HG03064 (cell line): ENCODE measurements around the gene DNAL4.
A peak's percentile ranks its signal among the peaks of the same experiment; 100 is the strongest.

Source experiments
- ATAC-seq: cut with Tn5 transposase; IDR thresholded peaks from one replicate; pipeline ENCODE4 v1.9.1; 2021; ENCODE audit warnings: low read depth; ENCODE audit not compliant: unreplicated experiment

Gene DNAL4

DNA sequence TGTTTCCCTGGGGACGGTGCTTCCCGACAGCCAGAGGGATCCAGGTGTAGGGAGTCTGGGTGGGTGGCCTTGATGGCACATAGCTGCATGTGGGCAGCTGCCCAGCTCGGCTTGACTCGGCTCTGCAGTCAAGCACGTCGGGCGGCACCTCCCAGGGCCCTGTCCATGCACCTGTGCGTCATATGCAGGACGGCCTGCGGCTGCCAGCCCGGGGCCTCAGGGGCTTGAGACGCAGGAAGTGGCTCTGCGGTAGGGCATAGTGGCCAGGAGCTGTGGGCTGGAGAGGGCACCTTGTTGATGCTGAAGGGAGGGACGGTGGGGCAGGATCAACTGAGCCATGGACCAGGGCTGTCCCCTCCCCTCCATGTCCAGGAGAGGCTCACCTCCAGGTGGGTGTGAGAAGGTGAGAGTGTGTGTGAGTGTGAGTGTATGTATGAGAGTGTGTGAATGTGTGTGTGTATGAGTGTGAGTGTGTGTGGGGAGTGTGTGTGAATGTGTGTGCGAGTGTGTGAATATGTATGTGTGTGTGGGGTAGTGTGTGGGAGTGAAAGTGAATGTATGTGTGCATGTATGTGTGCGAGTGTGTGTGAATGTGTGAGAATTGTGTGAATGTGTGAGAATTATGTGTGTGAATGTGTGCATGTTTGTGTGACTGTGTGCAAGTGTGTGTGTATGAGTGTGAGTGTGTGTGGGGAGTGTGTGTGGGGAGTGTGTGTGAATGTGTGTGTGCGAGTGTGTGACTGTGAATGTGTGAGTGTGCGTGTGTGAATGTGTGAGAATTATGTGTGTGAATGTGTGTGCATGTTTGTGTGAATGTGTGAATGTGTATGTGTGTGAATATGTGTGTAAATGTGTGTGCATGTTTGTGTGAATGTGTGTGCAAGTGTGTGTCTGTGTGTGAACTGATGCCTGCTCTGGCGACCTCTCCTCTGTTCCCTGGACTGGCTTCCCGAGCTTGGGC lies 32.5 kb downstream of the DNAL4 start:
- ATAC-seq: no peak

DNA sequence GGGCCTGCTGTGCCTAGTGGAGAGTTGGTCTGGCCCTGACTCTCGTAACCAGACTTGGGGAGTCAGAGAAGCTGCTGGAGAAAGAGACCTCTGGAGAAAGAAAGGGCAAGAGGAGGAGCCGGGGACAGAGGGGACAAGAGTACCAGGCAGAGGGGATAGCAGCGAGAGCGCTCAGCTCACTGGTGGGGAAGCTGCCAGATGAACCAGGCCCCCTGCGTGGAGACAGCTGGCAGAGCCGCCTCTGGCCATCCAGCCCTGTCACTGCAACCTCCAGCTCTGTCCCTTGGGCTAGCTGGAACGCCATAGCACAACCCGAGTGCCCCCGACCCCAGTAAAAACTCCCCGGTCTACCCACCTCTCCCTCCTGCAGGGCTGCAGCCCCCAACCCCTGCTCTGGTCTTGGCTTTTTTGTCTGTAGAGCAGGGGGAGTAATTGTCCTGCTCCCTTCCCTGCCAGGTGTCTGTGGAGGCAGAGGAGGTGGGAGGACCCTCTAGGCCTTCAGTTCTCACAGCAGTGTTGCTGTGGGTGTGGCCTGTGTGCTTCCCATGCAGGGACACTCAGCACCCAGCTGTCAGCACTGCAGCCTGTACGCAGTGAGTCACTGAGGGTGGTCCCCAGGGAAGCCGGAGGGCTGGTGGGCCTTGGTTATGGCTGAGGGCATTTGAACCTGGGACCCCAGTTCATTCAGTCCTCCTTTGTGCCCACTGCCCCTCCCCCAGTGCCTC lies 33.3 kb downstream of the DNAL4 start:
- ATAC-seq: no peak

DNA sequence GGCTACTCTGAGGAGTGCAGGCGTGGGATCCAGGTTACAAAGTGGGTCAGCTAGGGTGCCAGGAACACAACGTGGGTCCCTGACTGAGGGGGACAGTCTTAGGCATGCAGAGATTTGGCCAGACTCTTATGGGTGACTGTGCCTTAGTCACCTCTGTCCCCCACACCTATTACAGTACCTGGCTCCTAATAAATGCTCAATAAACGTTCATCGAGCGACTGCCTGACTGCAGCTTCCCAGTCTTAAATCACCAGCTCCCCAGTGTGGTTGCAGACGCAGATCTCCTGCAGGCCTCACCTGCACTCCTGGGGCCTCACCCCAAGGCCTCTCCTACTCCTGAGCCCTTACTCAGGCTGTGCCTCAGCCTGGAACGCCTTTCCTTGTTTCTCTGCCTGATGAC lies 34.9 kb downstream of the DNAL4 start:
- ATAC-seq: no peak

DNA sequence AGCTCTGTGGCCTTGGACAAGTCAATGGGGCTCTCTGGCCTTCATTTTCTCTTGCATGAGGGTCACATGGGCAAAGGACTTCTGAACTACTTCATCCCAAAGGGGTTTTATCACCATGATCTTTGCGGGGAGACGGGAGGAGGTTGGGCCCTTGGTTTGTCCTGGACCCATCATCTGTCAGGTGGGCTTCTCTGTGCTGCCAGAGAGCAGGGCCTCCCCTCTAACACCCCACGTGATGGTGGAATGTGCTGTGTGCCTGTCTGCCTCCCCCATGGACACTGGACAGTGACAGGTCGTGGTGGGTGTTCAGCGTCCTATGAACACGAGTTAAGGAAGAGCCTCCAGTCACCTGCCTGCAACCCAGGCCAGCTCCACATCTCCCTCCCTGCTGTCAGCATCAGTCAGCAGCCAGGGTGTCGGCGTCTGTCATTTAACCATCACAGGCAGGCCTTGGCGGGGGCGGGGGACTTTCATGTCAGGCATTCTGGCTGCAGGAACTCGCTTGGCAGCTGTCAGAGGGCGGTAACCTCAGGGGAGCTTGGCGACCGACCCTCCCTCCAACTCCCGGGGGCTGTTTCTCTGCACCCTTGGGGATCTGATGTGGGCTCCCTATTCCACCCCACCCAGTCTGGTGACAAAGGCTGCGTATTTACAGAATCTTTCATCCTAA lies 35.5 kb downstream of the DNAL4 start:
- no peak for ATAC-seq

DNA sequence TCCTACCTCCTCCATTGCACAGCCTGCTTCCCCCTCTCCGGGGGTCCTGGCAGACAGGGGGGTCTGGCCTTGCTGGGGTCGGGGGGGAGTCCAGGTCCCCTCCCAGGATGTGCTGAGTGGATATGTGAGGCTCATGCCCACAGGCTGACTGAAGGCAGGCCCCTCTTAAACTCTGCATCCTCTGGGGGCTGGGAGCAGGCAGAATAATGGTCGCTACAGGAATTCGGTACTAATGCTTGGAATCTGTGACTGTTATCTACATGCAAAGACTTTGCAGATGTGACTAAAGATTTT lies 36.5 kb downstream of the DNAL4 start:
- ATAC-seq: no peak

DNA sequence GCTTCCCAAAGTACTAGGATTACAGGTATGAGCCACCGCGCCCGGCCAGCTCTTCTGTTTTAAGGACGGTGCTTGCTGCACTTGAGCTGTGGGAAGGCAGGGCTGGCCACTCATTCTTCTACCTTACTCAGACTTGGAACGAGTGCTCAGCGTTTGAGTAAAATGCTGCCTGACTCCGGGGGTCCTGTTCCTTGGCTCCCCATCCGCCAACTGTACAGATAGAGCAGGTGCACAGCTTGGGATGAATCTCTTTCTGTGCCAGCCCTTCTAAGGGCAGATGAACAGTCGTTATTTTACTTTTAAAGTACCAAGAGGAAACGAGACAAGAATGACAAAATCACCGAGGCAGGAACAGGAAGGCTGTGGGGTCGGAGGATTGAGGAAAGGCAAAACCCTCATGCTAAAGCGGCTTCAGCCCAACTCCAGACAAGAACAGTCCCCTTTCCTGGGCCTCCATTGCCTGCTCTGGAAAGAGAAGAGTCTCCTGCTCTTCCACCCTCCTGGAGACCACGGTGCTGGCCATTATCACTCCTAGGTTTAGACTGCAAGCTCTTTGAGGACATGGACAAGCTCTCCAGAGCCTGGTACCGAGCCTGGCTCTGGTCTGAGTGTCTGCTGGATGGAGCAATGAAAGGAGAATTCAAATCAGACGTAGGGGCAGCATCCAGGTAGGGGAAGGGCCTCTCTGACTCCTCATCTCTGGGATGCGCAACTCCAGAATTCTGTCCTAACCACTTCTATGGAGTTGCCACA lies 37.1 kb downstream of the DNAL4 start:
- no peak for ATAC-seq

DNA sequence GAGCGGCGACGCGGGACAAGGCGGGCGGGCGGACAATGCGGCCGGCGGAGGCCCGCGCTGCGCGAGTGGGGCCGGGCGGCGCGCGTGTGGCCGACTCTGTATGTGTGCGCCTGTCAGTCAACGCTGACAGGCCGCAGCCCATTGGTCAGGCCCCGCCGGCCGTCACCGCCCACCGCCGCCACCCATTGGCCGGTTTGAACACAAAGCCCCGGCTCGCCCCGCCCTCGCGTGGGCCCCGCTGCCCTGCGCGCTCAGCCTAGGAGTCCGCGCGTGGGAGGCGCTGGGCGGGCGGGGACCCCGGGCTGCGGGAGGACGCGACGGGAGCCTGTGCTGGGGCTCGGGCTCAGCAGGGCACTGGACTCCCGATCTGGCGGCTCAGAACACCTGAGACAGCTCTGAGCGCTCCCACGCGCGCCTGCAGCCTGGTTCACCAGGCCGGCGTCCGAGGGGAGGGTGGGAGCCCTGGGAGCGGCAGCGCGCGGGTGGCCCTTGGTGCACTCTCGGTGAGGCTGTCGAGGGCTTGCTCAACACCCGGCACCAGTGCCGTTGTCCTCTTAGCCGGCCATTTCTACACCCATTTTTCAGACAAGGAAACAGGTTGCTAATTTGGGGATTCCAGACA lies 37.9 kb downstream of the DNAL4 start, which contains the start of gene SUN2:
Gene SUN2 (minus strand): TSS at position 88 of the 622 bp plus-strand sequence. CDS start 3,370 bp downstream, outside the sequence.
- ATAC-seq: peak; percentile 53

DNA sequence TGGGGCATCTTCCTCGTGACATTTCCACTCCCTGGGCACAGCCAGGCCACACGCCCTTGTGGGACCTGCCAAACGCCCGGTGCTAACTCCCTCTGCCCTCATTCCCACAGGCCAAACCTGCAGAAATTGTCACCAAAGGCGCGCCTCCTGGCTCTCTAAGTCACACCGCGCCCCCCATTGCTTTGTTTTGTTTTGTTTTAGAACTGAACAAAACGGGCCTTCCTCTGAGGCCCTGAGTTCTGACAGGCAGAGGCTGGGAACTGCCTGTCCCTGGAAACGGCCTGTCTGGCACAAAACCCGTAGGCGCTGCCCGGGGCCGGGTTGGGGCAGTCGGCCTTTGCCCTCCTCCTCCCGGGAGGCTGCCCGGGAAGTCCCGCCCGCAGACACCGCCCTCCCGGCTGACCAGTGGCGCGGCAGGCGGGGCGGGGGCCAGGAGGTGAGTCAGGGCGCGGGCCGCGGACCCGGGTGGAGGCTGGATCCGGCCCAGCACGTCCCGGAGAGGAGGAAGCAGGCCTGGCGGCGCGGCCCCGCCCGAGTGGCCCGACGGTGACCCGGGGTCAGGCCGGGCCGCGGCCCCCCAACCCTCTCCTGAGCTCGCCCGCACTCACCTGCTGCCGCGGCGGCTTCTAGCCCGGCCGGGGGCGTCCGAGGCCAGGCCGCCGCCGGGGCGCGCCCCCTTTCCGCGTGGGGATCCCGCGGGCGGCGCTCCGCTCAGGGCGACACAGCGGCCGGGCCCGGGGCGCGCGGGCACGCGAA lies 38.6 kb downstream of the DNAL4 start:
- ATAC-seq: peak; percentile 19

DNA sequence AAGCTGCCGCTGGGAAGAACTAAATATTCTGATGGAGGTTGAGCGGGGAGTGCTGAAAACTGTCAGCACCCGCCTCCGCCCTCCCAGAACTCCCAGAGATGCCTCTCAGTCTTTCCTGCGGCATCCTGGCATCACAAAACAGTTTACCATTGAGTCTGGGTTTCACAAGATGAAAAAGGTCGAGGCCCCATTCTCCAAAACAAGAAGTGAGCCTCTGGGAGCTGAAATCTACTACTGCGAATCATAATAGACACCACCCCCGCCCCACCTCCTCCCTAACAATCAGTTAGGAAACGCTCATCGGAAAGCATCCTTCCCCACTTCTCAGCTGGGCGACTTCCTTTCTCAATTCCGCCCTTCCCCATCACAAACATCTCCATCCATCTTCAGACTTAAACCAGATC lies 39.2 kb downstream of the DNAL4 start:
- ATAC-seq: no peak

DNA sequence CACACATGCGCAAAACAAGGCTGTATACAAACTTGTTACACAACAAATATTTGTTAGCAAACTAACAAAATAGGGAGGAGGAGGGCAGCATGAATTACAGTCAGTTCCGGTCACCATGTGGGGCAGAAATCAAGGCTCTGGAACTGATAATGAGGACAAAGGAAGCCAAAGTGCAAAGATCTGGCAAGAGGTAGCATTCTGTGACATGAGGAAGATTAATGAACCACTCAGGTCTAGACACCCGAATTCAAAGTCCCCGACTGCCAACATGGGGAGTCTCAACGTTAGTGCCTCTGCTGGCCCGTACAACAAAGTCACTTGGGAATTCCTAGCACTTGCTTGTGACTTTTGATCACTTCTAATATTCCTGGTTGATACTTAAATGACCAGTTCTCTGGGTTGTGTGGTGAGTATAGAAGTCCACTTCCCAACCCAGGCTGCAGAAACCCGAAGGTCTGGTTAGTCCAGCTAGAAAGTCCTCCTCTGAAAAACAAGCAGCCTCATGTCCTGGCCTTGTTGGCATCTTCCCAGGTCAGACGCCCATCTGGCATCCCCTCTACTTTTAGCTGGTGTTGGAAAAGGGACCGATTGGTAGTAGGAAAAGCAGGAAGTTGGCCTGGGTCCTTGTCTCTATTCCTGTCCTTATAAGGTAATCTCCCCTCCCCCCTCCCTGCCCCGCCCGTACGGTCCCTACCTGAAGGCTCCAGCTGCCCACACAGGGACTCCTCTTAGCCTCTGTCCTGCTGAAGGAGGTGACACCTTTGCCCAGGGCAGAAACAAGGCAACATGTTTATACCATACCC lies 39.8 kb downstream of the DNAL4 start:
- no peak for ATAC-seq

DNA sequence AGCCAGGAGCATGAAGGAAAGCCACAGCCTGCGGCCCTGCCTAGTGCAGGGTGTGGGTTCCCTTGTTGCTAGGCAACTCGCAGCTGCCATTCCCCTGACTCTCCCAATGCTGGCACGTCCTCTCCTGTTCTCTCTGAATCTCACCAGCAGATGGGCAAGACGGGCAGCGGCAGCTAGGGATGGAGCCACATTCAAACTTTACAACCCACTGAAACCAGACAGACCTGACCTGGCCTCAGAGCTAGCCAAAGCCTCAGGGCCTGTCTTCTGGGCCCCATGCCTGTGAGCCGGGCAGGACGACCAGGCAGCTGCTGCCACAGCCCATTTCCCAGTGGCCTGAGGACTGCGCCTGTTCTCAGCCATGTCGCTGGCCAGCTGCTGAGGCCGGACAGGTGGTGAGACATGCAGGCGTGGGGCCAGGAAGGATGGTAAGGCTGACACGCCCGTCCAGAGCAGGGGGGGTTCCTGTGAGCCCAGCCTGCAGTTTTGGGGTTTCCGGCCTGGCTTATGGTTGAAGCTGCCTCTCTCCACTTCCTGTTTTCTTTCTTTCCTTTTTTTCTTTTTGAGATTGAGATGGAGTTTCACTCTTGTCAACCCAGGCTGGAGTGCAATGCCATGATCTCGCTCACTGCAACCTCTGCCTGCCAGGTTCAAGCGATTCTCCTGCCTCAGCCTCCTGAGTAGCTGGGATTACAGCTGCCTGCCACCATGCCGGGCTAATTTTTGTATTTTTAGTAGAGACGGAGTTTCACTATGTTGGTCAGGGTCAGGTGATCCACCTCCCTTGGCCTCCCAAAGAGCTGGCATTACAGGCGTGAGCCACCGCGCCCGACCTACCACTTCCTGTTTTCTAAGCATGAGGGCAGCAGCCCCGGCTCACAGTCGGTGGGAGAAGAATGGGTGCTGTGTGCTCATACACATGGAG lies 42.3 kb downstream of the DNAL4 start:
- no peak for ATAC-seq

DNA sequence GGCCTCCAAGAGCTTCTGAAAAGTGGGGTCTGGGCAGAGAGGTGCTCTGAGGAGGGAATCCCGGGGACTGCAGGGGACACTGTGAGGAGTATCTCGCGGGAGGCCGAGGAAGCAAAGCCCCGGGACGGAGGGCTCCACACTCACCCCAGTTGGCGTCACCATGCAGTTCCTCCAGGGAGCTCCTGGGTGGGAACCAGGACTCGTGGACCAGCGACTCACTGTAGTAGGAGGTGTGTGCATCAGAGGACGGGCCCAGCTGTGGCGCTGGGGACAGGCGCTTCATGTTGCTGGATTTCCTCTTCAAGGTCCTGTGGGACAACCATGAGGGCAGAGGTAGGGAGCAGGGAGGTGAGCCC lies 42.9 kb downstream of the DNAL4 start:
- no peak for ATAC-seq

DNA sequence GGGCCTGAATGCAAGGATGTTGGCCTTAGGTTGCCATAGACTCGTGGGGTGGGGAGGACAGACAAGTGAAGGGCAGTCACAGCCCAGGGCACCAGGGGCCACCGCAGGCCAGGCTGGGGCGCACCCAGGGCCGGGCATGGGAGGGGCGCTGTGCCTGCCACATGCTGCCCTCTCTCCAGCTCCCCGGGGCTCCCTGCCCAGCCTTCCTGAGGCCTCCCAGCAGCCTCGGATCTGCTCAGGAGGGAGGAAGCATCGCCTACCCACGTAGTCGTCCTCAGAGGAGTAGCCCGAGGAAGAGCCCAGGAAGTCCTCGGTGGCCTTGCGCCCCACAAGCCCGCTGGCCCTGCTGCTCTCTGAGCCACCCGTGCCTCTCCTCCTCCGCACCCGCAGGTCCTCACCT lies 43.3 kb downstream of the DNAL4 start:
- ATAC-seq: no peak

DNA sequence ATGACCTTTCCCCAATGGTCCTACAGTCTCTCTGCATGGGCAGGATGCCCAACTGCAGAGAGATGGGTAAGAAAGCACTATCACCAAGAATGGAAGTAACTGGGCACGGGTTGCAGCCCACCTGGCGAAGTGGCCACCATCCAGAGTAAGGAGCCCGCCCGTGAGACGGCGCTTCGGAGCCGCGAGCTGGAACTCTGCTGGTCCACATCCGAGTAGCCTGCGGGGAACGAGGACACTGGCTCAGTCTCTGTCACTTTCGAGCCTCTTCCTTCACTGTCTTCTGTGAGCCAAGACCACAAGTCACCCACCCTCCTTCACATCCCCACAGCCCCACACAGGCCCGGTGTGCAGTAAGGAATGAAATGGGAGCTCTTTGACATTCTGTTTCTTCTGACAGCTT lies 43.8 kb downstream of the DNAL4 start:
- no peak for ATAC-seq

DNA sequence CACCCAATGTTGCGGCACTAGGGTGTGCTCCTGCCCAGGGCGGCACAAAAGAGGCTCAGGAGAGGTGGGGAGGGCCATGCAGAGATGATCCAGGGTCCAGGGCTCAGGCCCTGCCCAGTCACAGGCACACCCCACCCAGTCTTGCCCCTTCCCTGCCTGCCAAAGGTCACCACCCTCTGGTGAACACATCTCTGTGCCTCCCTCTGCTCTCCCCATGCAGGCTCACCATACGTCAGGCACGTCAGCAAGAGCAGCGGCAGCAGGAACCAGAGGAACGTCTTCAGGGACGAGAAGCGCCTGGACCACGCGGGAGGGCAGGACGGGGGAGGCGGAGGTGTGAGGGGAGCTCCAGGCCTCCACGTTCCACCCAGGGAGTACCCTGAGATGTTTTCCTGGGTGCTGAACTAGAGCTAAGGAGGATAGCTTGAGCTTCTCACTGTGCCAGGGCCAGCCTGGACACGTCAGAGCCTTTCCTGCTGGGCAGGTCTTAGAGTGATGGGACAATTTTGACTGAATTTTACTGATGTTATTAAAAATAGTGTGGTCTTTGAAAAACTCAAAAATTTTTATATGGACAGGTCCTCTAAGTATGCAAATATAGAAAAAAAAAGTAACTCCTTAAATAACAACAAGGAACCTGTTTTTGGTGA lies 45.3 kb downstream of the DNAL4 start:
- ATAC-seq: no peak

DNA sequence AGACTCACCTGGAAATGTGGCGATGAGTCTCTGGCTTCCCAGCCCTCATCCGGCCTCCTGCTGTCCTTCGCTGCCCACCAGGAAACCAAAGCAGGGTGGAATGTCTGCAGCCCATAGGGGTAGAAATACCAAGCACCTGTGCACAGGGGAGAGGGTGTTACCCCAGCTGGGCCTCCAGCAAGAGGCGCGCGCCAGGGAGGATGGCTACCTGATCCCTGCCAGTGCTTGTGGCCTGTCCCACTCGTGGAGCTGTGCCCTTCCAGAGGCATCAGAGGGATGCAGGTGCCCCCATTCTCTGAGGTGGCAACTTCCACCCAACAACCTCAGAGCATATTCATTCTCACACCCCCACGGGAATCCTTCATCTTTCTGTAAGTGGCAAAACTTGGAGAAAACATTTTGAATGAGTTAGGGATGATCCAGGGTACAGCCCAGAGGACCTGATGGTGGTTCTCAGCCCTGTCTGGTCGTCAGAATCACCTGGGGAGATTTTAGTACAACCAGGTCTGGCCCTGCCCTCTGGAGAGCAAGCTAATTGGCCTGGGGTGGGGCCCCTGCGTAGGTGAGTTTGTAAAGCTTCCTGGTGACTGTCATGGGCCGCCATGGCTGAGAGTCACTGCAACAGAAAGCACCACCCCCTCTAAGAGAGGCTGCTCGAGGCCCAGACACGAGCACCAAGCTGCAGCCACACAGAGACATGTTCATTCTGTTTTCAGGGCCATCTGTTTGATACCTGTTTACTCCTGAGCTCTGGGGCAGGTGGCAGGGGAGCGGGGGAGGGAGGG lies 48.1 kb downstream of the DNAL4 start:
- no peak for ATAC-seq
